Coronary artery (tissue), 2 donors: ENCODE results near the gene MTHFD1L.

Experiments
- DNase-seq: peaks from one replicate; pipeline ENCODE4 v3.0.0-alpha.2; 2017; ENCODE audit warnings: low spot score
- H3K27ac ChIP-seq, 2 donors: fragments of 200-600 bp; sonication (generic); one replicate each; pipeline ENCODE4 v1.5.1; 2016 to 2019
- H3K4me3 ChIP-seq: fragments of 200-600 bp; sonication (generic); 2 replicates; pipeline ENCODE4 v1.5.1; 2016; ENCODE audit warnings: mild to moderate bottlenecking, moderate library complexity
- CTCF ChIP-seq: fragments of 200-600 bp; sonication (generic); IDR thresholded peaks from one replicate; pipeline ENCODE4 v1.5.1; 2019; ENCODE audit warnings: antibody characterized with exemption

MTHFD1L gene

GRCh38 chr6:150866991-150867501 lies 1.5 kb downstream of the MTHFD1L start:
- no peak for DNase-seq
- Histone ChIP-seq H3K27ac (peak overlapping the region; percentile 92 to 100), H3K4me3 (peak overlapping the region; percentile 94)
- no peak for TF ChIP-seq CTCF

DNA sequence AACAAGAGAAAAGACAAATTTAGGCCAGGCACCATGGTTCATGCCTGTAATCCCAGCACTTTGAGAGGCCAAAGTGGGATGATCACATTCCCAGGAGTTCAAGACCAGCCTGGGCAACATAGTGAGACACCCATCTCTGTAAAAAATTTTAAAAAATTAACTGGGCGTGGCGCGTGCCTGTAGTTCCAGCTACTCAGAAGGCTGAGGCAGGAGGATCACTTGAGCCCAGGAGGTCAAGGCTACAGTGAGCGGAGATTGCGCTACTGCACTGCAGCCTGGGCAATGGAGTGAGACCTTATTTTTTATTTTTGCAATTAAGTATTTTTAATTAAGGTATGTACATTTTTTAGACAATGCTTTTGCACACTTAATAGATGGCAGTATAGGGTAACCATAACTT lies 3.3 kb downstream of the MTHFD1L start:
- no peak for DNase-seq
- no peak for TF ChIP-seq CTCF
- Histone ChIP-seq H3K4me3 (peak overlapping the region; percentile 94), H3K27ac (peak overlapping the region; percentile 92 to 100)

GRCh38 chr6:150874179-150874578 lies 8.7 kb downstream of the MTHFD1L start:
- TF ChIP-seq CTCF = no peak
- Histone ChIP-seq H3K27ac (peak overlapping the region; percentile 28 to 69), H3K4me3 (no peak overlapping the region)
- no peak for DNase-seq

GRCh38 chr6:150875841-150876240 lies 10.3 kb downstream of the MTHFD1L start:
- peak overlapping the region; percentile 67 to 93 for H3K27ac ChIP-seq
- no peak for TF ChIP-seq CTCF
- no peak for DNase-seq
- no peak overlapping the region for H3K4me3 ChIP-seq

- peak; percentile 89 for DNase-seq
- Histone ChIP-seq H3K4me3 (no peak overlapping the region), H3K27ac (peak overlapping the region; percentile 67 to 93)
- no peak for TF ChIP-seq CTCF
Observed at GRCh38 chr6:150876598-150876997, 11.1 kb downstream of the MTHFD1L start.

GRCh38 chr6:150877928-150878327 lies 12.4 kb downstream of the MTHFD1L start:
- TF ChIP-seq CTCF = no peak
- no peak for DNase-seq
- H3K27ac ChIP-seq = peak overlapping the region; percentile 67 to 93
- no peak overlapping the region for H3K4me3 ChIP-seq

DNA sequence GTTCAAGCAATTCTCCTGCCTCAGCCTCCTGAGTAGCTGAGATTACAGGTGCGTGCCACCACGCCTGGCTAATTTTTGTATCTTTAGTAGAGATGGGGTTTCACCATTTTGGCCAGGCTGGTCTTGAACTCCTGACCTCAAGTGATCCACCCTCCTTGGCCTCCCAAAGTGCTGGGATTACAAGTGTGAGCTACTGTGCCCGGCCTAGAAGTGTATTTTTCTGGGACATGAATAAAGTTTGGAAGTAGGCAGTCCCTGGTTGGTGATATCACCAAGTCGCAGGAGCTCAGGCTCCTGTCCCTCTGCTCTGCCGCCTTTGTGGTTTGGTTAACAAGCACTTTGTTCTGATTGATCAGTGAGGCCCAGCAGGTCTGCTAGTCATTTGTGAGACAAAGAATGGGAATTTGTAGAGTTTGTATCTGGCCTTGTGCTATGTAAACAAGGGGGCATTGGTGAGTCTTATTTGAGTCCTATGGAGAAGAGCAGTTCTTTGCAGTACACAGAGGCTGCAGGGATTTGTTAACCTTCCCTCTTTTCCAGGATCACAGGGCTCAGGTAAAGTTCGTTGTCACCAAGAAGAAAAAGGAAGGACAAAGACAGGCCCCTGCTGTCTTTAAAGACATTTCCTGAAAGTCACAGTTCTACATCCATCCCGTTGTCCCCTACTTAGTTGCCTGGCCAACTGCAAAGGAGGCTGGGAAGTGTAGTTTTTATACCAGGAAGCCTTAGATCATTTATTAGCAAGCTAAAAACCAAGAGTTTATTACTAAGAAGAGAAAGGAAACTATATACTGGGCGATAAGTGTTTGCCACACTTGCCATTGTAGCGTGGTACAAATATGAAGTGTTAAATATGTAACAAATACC lies 13.1 kb downstream of the MTHFD1L start:
- Histone ChIP-seq H3K27ac (peak overlapping the region; percentile 67 to 93), H3K4me3 (no peak overlapping the region)
- no peak for DNase-seq
- no peak for TF ChIP-seq CTCF
